Mononuclear cell (primary cell): Measurements from ENCODE around the gene EPB41L2. TPM values are rescaled to one million over a fixed set of nuclear protein-coding genes. Genes with fewer than 3 reads are reported as not detected.

Source experiments
- H3K27me3 ChIP-seq: 2 replicates; pipeline ENCODE4 v1.6.0; 2011; ENCODE audit warnings: low read length, control low read depth; ENCODE audit not compliant: insufficient read depth
- H3K4me1 ChIP-seq: 2 replicates; pipeline ENCODE4 v1.5.1; 2011; ENCODE audit warnings: mild to moderate bottlenecking, low read length, control low read depth; ENCODE audit not compliant: insufficient read depth
- H3K4me3 ChIP-seq: 2 replicates; pipeline ENCODE4 v1.5.1; 2011; ENCODE audit warnings: mild to moderate bottlenecking, low read length, moderate library complexity
- H3K9me3 ChIP-seq: 2 replicates; pipeline ENCODE4 v1.5.1; 2011; ENCODE audit warnings: low read depth, mild to moderate bottlenecking, control low read depth, low read length
- total RNA-seq: library from RNA; depleted of rRNA; stranded (reverse); fragments of >200 nt; gene quantifications from one replicate; pipeline ENCODE4 v1.2.3, GENCODE V29; 2012

The EPB41L2 gene
- total RNA-seq, 1 donor: 11.2 TPM

DNA sequence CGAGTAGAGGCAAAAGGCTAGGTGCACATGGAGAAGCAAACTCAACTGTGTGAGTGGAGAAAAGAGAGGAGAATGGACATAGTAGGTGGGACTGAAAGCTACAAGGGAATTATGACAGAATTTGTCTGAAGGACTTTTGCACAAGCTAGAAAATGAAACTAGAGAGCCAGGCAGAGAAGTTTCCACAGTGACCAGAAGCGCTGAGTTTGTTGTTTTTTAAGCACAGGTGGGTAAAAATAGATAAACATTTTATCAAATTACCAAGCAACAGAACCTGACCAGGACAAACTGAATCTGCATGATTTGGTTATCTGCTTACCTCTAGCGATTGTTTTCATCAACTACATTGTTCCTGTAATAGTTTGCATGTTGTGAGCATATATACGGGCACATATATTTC, 197.3 kb downstream of the EPB41L2 start:
- no peaks in the 10 kb centered on the region for H3K4me1 ChIP-seq
- no peaks in the 10 kb centered on the region for H3K27me3 ChIP-seq
- no peak overlapping the region for H3K4me3 ChIP-seq
- H3K9me3 ChIP-seq: no peaks in the 10 kb centered on the region

GRCh38 chr6:130864344-130864743, 198.7 kb downstream of the EPB41L2 start:
- Histone ChIP-seq H3K4me3 (no peak overlapping the region), H3K4me1 (no peaks in the 10 kb centered on the region), H3K9me3 (no peaks in the 10 kb centered on the region), H3K27me3 (no peaks in the 10 kb centered on the region)

DNA sequence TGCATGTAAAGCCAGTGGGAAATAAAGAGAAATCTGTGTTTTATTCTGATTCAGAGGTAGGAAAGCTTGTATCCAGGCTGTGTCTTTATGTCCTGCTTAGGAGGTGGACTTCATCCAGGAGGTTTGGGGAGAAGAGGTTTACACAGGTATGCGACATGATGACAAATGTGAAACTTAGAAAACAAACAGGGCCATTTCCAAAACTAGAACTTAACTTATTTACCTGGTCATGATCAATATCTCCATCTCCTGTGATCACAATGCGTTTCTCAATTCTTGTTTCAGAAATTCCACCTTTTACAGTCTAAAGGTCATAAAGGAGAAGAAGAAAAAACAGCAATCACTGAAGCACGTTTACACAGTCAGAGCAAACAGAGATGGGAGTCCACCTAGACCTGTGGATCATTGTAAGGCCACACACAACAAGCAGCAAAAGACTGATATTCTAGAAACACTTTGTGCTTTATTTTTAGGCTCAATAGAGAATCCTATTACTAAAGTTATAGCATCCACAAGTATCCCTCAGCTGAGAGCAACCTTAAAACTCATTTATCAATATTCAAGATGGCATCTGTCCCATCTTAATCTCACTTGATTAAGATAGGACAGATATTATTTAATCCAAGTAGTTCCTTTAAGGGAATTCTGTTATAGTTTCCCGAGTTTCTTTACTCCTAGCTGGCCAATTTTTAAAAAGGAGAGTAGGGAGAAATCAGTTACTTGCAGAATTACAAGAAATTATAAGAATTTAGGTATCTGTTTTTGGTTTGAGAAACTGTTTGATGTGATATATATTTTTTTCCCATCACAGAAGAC, 199.4 kb downstream of the EPB41L2 start:
- Histone ChIP-seq H3K4me1 (no peaks in the 10 kb centered on the region), H3K4me3 (no peak overlapping the region), H3K9me3 (no peaks in the 10 kb centered on the region), H3K27me3 (no peaks in the 10 kb centered on the region)

DNA sequence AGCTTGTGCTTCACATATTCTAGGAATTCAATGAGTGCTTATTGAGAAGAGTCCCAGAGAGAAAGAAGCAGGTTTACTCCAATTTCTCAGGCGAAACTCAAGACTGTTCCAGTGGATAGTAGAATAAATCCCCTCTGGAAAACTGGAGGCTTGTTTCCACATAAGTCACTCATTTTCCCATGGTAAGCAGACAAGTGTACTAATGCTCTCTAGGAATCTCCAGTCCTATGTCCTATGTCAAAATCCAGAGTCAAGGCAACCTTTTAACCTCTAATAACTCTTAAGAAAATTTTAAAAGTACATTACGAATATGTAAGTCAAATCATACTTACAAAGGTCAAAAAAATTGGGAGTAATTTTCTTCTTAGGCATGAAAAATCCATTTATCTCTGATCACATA, 200.7 kb downstream of the EPB41L2 start:
- Histone ChIP-seq H3K27me3 (no peaks in the 10 kb centered on the region), H3K4me1 (no peaks in the 10 kb centered on the region), H3K4me3 (no peak overlapping the region), H3K9me3 (no peaks in the 10 kb centered on the region)

- Histone ChIP-seq H3K4me1 (no peaks in the 10 kb centered on the region), H3K9me3 (no peaks in the 10 kb centered on the region), H3K27me3 (no peaks in the 10 kb centered on the region), H3K4me3 (no peak overlapping the region)
Observed at GRCh38 chr6:130859161-130859867, 203.7 kb downstream of the EPB41L2 start.

DNA sequence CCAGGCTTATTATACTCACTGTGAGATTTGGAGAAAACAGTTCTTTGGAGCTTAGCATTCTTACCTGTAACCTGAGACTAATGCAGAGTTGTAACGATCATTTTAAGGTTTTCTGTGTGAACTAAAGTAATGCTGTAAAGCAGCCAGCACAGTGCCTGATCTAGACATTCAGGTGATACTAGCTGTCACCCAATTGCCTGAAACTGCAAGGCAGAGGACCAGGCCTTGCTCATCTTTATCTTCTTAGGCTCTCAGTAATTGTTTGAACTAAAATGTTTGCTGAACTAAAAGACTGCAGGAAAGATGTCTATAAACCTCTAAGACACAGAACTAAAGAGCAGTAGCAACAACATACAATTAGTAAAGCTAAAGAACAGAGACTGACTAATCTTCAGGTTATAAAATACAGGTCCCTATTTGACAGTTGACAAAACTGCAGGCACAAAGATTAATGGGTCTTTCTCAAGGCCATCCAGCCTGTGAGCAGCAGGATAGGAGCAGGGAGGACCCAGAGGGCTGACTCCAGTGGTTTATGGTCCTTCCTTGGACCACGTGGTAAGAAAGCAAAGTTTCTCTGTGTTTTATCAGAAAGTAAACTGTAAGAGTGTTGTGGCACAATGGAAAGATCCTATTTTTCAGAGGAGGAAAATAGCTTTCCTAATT, 204.4 kb downstream of the EPB41L2 start:
- no peaks in the 10 kb centered on the region for H3K27me3 ChIP-seq
- H3K4me3 ChIP-seq: no peak overlapping the region
- H3K4me1 ChIP-seq: no peaks in the 10 kb centered on the region
- H3K9me3 ChIP-seq: no peaks in the 10 kb centered on the region

GRCh38 chr6:130858054-130858453, 205.0 kb downstream of the EPB41L2 start:
- Histone ChIP-seq H3K4me3 (no peak overlapping the region), H3K9me3 (no peaks in the 10 kb centered on the region), H3K4me1 (no peaks in the 10 kb centered on the region), H3K27me3 (no peaks in the 10 kb centered on the region)

- Histone ChIP-seq H3K27me3 (no peaks in the 10 kb centered on the region), H3K4me3 (no peak overlapping the region), H3K4me1 (peaks cover 3% of the 10 kb centered on the region), H3K9me3 (no peaks in the 10 kb centered on the region)
Observed at GRCh38 chr6:130853555-130854183, 209.4 kb downstream of the EPB41L2 start.

- H3K27me3 ChIP-seq: no peaks in the 10 kb centered on the region
- no peaks in the 10 kb centered on the region for H3K9me3 ChIP-seq
- H3K4me1 ChIP-seq: peaks cover 3% of the 10 kb centered on the region
- H3K4me3 ChIP-seq: no peak overlapping the region
Observed at GRCh38 chr6:130852844-130853554, 210.0 kb downstream of the EPB41L2 start.

DNA sequence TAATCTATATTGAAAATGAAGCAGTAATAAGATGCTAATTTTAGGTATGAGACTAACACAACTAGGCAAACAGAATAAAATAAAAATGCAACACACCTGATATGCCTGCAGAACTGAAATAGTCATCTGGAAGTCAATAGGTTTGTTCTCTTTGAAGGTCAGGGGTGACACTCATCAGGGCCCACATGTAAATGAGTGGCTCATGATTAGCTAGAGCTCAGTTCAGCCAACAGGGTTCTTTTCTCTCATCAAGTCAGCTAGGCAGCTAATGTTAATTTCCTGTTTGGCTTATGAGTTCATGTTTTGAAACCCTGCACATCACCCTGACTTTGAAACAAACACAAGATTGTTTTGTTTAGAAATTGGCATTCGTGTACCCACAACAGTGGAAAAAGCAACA, 212.0 kb downstream of the EPB41L2 start:
- H3K9me3 ChIP-seq: no peaks in the 10 kb centered on the region
- peaks cover 3% of the 10 kb centered on the region for H3K4me1 ChIP-seq
- no peak overlapping the region for H3K4me3 ChIP-seq
- no peaks in the 10 kb centered on the region for H3K27me3 ChIP-seq

GRCh38 chr6:130849594-130849993, 213.5 kb downstream of the EPB41L2 start:
- Histone ChIP-seq H3K27me3 (no peaks in the 10 kb centered on the region), H3K4me1 (peaks cover 3% of the 10 kb centered on the region), H3K4me3 (no peak overlapping the region), H3K9me3 (no peaks in the 10 kb centered on the region)

DNA sequence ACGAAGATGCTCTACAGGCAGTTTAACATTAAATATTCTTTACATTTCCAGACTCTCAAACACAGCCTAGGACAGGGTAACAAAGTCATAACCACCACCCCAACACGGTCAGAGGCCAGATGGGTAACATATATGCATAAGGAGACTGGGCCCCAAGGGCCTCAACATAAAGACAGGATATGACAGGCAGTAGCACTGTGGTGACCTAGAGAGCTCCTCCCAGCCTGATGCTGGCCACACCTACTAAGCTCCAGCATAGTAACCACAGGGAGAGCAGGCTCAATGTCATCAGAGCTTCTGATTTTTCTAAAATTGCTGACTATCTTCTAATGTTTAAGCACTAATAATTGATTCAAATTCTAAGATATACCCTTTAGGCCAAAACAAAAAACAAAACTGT, 214.1 kb downstream of the EPB41L2 start:
- Histone ChIP-seq H3K9me3 (no peaks in the 10 kb centered on the region), H3K4me1 (peaks cover 3% of the 10 kb centered on the region), H3K27me3 (no peaks in the 10 kb centered on the region), H3K4me3 (no peak overlapping the region)

DNA sequence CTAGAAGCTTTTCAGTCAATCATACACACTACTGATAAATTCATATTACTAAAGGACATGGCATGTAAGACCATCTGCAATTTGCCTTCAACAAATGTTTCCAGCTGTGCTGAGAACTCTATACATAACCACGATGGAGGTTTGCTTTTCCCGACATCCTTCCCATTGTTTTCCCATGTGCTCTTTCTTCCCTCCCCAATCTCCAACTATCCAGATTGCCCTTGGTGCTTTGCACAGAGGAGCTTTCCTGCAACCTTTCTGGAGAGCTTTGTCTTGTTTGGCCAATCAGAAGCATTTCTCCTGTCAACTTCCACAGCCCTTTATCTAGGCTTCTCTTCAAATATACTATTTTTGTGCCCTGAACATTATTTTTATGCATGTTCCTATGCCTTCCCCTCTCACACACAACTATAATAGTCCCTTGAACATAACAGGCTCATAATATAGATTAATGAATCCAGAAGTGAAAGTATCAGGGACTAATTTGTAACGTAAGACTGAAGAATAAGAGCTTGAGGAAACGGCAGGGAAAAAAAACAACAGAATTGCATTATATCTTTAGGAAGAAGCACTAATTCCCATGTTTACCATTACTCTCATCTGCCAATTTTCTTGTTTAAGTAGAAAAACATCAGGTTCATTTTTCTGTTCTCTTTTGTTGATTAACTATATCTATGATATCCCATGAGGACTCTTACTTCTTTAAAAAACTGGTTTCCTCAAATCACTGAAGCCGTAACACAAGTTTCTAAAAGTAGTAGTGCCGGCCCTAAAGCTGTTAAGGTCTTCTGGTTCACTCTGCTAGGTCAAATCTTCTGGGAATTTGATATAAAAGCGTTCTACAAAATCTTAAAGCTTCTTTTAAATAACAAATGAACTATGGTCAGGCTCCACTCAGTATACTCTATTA, 215.8 kb downstream of the EPB41L2 start:
- Histone ChIP-seq H3K4me3 (no peak overlapping the region), H3K9me3 (no peaks in the 10 kb centered on the region), H3K4me1 (peaks cover 3% of the 10 kb centered on the region), H3K27me3 (no peaks in the 10 kb centered on the region)

DNA sequence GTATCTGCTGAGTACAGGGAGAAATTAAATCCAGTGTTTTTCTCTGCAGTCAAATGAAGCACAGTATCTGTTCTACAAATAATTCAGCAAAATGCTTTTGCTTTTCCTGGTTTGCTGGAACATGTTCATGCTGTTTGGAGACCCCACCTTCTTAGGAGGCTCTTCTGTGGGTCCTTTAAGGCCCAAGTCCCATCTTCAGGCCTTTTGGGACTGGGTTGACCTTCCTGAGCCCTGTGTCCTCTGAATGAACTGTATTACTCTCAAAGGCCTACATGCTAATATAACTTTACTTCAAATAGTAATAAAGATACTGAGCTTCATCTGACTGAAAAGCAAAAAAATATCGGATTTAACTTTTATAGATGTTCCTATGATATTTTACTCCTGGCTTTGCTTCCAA, 216.5 kb downstream of the EPB41L2 start:
- Histone ChIP-seq H3K9me3 (no peaks in the 10 kb centered on the region), H3K4me1 (peaks cover 3% of the 10 kb centered on the region), H3K27me3 (no peaks in the 10 kb centered on the region)

More for the DNA sequence above, 216.5 kb downstream of the EPB41L2 start:
- no peak overlapping the region for H3K4me3 ChIP-seq
